ENCODE results near the gene TMEM167A. TPM values are rescaled to one million over a fixed set of nuclear protein-coding genes. Genes with fewer than 3 reads are reported as not detected.

The TMEM167A gene
- total and polyA plus RNA-seq, 2 of the 8 experiments (the other 6 are each of a cell fraction or from before 2014, with no cell fraction given), result 50.6 to 178 TPM

- no peaks in the 10 kb centered on the region for H3K27me3 ChIP-seq (replicated peaks in 1 of 4; ENCODE audit: control insufficient read depth in 3 of 4, extremely low read depth in 1 of 4, insufficient read depth in 3 of 4, low read length in 3 of 4)
- no peaks in the 10 kb centered on the region for H3K79me2 ChIP-seq (ENCODE audit: control insufficient read depth in 1 of 2, insufficient read depth in 2 of 2, low read length in 2 of 2)
- H3K4me2 ChIP-seq (ENCODE audit: insufficient read depth in 1 of 2, low read depth in 2 of 2, low read length in 2 of 2), result no peak overlapping the region
- H3K27ac ChIP-seq (ENCODE audit: low read depth, low read length), result no peak overlapping the region
- no peak overlapping the region for H4K91ac ChIP-seq (replicated peaks; ENCODE audit: insufficient read length, low read length)
- FAIRE-seq, result no peak
- H3K79me1 ChIP-seq (ENCODE audit: low read depth, low read length), result no peaks in the 10 kb centered on the region
- H2BK15ac ChIP-seq (ENCODE audit: low read length), result no peak overlapping the region
- H2BK5ac ChIP-seq (ENCODE audit: low read depth, low read length), result no peak overlapping the region
- H3K36me3 ChIP-seq (ENCODE audit: control insufficient read depth in 2 of 4, insufficient read depth in 4 of 4, low read length in 3 of 4), result no peaks in the 10 kb centered on the region
- peaks cover 0 to 9% (median 2%) of the 10 kb centered on the region in 4 experiments; a peak in 4 of 7 replicates for H3K4me1 ChIP-seq (replicated peaks in 1 of 4; ENCODE audit: control insufficient read depth in 3 of 4, insufficient read depth in 4 of 4, low read length in 3 of 4)
- no peaks in the 10 kb centered on the region for H3K23me2 ChIP-seq (ENCODE audit: low read depth, low read length)
- no peak overlapping the region for H2AFZ ChIP-seq (ENCODE audit: low read length)
- no peak overlapping the region for H2BK120ac ChIP-seq (replicated peaks; ENCODE audit: low read depth, low read length)
- no peaks in the 10 kb centered on the region for H4K20me1 ChIP-seq (replicated peaks in 1 of 2; ENCODE audit: control insufficient read depth in 1 of 2, insufficient read depth in 2 of 2, low read length in 2 of 2)
- H3K23ac ChIP-seq (ENCODE audit: insufficient read length), result no peak overlapping the region
- H2AK5ac ChIP-seq (ENCODE audit: low read depth, low read length), result no peak overlapping the region
- ChIA-PET CTCF (ENCODE audit: partially characterized antibody) (no interaction called here), POLR2A (ENCODE audit: partially characterized antibody) (interaction anchor here (1.1 kb wide), 1 partner anchor 34 kb away, joined by 3 read pairs; no protein-coding TSS in a partner anchor)
- no peak overlapping the region for H3K4ac ChIP-seq (replicated peaks; ENCODE audit: insufficient read length, low read depth, low read length)
- TF ChIP-seq CBX8 (IDR thresholded peaks at IDR 0.05; ENCODE audit: borderline replicate concordance, low read depth, low read length) (no peak), SP1 (IDR thresholded peaks at IDR 0.05; ENCODE audit: low read depth, low read length) (no peak), CHD2 (IDR thresholded peaks at IDR 0.05; ENCODE audit: low read length) (no peak), PHF8 (conservative IDR thresholded peaks at IDR 0.05; ENCODE audit: low read depth, low read length) (no peak), HDAC2 (IDR thresholded peaks at IDR 0.05; ENCODE audit: borderline replicate concordance in 1 of 2, low read depth in 2 of 2, low read length in 2 of 2) (no peak), CBX5 (IDR thresholded peaks at IDR 0.05; ENCODE audit: low read depth, low read length) (no peak), CEBPB (IDR thresholded peaks at IDR 0.05; ENCODE audit: low read depth, low read length) (no peak), HDAC6 (IDR thresholded peaks at IDR 0.05; ENCODE audit: low read depth, low read length) (no peak), KDM1A (IDR thresholded peaks at IDR 0.05; ENCODE audit: borderline replicate concordance, low read length) (no peak), ASH2L (IDR thresholded peaks at IDR 0.05; ENCODE audit: low read length) (no peak), MAFK (IDR thresholded peaks at IDR 0.05; ENCODE audit: low read depth, low read length) (no peak), ATF2 (IDR thresholded peaks at IDR 0.05; ENCODE audit: low read length) (no peak)
- H3K18ac ChIP-seq (ENCODE audit: extremely low read depth, low read length), result no peak overlapping the region
- no peak overlapping the region for H2BK20ac ChIP-seq (ENCODE audit: low read length)
- H2BK12ac ChIP-seq (ENCODE audit: low read depth, low read length), result no peak overlapping the region
- H4K8ac ChIP-seq (ENCODE audit: extremely low read depth, insufficient read depth, low read length), result no peak overlapping the region
- no peak for DNase-seq (ENCODE audit: low read depth in 1 of 2, low spot score in 2 of 2)
- H3K4me3 ChIP-seq (ENCODE audit: extremely low read depth in 1 of 4, insufficient read depth in 2 of 4, low read depth in 3 of 4, low read length in 4 of 4), result no peak overlapping the region
- no peak overlapping the region for H3K14ac ChIP-seq (ENCODE audit: insufficient read length)
- no peak overlapping the region for H3K9ac ChIP-seq (replicated peaks in 1 of 4; ENCODE audit: extremely low read depth in 1 of 4, low read depth in 3 of 4, low read length in 3 of 4)
- 87% methylated on average over 3 of the region's 3 CpGs; no CpG with 5 or more reads in 1 of the 2 experiments for WGBS, 2 experiments (ENCODE audit: extremely low coverage in 1 of 2, insufficient coverage in 1 of 2, insufficient read length in 1 of 2, insufficient replicate concordance in 2 of 2, low coverage in 1 of 2, low lambda C conversion rate in 2 of 2, missing lambda C conversion rate in 1 of 2)
- no peak overlapping the region for H4K5ac ChIP-seq (ENCODE audit: insufficient read length, low read depth, low read length)
- no peak overlapping the region for H3K56ac ChIP-seq (replicated peaks; ENCODE audit: insufficient read length, low read depth, low read length)
- no peaks in the 10 kb centered on the region for H3K9me3 ChIP-seq (ENCODE audit: insufficient read depth in 2 of 2, low read depth in 1 of 2, low read length in 1 of 2)
Measured at GRCh38 chr5:83034036-83034435, 43.2 kb downstream of the TMEM167A start.

All from H1 (cell line).